ENCODE results near the gene RFX5.

The RFX5 gene

DNA sequence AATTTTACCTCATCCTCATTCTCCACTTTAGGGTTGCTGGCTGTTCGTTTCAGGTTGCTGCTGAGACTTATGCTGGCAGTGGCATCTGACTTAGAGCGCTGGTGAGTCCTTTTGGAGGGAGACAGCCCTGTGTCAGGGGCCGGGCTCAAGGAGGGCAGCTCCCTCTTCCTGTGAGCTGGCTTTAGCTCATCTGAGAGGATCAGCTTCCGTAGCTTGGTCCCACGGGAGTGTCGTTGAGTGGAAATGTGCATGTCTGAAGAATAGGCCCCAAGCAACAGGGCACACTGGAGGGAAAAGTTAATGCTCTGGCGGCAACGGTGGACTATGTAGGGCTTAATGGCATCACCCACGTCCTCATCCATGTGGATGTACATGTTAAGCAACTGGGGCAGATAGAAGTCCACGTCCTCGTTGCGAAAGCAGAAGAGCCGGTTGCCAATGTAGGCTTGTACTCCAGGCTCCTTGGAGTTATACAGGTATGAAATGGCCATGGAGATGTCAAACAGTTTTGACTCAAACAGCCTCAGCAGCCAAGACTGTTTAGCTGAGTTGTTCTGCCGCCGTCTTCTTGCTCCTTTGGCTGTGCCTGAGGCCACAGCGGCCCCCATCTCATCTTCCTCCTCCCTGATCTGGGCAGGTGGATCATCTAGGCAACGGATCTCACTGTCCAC lies 31.4 kb downstream of the RFX5 start:
- DNase-seq: no peak

DNA sequence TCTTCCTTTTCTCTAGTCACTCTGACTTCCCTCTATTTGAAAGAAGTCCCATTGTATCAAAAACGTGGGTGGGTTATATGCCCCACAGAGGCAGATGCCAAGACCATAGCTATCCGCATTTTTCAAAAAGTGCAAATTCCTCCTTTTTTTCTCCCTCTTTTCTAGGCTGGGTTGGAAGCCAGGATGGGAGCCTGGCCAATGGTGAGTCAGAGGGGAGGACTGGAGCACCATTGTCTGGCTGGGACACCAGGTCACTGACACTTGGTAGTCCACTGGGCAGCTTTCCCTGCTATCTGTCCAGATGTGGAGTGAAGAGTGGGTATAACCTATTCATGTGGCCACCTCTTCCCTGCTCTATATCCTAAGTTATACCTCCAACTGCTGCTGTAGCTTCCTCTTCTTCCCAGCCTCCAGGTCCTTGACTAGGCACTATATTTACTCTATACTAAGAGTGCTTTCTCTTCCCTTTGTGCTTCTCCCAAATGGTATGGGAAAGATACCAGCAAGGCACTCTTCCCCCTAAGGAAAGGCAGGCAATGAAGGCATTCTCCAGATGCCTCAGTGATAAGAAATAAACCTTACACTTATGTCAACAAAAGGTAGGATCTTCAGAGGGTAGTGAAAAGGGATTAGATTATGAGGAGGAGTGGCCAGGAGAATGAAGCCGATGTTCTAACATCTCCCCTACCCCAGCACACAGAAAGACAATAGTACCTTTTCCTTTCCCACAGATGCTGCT lies 32.7 kb downstream of the RFX5 start:
- no peak for DNase-seq

DNA sequence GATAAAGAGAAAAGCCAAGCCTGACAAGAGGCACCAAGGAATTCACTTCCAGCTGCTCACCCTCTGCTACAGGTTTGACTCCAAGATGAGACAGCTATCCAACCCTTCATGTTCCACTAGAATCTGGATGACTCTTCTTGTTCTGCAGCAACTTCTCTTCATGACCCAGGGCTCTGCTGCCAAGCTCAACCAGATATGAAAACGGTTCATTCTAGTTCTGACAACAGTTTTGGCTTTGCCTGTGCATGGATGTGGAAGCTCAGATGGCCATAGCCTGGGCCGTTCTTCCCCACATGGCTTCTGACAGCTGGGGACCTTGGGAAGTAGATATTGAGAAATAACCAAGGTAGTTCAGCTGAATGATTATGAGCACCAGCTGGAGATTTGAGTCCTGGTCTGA lies 33.6 kb downstream of the RFX5 start:
- DNase-seq: no peak

DNA sequence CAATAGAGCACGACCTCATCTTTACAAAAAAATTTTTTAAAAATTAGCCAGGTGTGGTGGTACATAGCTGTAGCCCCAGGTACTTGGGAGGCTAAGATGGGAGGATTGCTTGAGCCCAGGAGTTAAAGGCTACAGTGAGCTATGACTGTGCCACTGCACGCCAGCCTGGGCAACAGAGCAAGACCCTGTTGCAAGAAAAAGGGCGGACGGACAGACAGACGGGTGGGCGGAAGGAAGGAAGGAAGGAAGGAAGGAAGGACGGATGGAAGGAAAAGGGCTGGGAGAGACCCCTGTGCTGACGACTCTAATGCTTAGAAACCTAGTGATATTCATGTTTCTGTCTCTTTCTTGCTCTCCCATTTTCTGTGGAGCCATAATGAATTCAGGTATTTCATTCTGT lies 34.2 kb downstream of the RFX5 start:
- DNase-seq: no peak

DNA sequence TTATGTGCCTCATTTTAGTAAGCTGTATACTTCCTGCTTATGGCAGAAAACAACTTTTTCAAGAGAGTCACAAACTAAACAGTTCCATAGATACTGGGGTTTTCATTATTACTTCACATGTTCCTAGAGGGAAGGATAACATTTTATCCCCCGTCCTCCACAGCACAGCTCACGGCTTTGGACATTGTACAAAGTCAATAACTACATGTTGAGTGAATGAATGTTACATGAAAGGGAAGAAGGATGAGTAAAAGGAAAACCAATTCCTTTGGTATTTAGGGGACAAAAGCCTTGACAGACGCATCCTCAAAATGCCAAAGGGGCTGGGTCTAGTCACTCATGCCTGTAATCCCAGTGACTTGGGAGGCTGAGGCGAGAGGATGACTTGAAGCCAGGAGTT lies 34.6 kb downstream of the RFX5 start:
- DNase-seq: no peak

DNA sequence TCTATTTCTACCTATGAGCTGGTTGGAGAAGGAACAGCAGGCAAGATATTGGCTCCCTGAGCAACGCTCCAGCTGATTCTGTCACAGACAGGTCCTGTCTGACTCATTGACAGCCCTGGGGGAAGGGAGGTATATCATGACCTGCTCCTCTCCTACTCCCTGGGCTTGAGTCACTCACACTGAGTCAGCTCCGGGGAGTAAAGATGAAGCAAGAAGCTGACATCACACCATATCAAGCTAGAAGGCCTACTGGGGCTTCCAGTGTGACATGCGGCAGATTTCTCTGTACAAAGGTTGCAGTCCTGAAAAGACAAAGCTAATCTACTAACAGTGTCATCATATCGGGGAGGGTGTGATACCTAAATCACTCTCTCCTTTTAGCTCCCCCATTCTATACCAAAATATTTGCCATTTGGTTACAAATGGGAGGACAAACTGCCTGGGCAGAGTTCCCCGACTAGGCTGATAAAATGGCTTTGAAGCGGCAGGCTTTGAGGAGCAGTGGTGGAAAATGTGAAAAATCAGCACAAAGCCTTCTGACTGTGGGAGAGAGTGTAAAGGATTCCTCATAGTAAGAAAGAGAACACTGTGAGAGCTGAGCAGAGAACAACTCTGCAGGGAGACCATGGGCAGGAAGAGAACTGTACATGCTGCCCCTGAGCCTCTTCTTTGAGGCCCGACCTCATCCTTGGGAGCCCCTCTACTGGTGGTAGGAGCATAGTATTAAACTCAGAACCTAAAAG lies 35.3 kb downstream of the RFX5 start:
- peak; percentile 69 to 77 for DNase-seq

DNA sequence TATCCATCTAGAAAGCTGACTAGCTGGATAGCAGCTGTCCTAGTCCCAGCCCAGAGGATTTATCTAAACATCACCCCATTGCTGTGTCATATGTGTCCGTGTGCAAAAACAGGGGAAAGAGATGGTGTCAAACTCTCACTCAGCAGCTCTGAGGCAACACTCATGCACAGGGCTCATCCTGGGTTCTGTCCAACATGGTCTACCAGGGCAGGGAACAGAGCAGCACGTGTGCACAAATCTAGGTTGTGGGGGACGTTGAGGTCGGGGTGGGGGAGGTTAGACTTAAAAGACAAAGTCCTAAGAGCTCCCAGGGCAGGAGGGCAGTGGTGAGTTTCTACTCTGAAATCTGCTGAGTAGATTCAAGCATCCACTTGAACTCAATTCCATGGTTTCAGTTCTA lies 36.0 kb downstream of the RFX5 start:
- DNase-seq: no peak

DNA sequence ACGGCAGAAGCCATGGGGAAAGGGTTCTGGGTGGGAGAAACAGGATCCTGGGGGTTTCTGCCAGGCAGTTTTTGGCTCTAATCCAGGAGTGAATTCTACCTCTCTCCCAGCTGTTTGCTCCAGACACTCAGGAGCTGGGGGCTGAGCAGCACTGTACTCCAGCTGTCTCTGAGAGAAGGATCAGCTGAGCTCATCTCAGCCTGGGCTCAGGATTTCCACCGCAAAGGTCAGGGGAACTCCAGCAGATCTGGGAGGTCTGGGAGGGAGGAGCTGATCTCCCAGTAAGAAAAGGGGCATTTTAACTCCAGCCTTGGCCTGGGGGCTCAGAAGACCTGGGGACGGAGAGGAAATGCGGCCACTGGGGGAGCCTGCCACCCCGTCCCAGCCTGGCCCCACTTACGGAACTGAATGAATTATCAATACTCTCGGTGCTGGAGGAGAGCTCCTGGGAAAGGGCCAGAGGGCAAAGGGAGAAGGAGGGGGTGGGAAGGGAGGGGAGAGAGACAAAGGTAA lies 37.2 kb downstream of the RFX5 start:
- no peak for DNase-seq

DNA sequence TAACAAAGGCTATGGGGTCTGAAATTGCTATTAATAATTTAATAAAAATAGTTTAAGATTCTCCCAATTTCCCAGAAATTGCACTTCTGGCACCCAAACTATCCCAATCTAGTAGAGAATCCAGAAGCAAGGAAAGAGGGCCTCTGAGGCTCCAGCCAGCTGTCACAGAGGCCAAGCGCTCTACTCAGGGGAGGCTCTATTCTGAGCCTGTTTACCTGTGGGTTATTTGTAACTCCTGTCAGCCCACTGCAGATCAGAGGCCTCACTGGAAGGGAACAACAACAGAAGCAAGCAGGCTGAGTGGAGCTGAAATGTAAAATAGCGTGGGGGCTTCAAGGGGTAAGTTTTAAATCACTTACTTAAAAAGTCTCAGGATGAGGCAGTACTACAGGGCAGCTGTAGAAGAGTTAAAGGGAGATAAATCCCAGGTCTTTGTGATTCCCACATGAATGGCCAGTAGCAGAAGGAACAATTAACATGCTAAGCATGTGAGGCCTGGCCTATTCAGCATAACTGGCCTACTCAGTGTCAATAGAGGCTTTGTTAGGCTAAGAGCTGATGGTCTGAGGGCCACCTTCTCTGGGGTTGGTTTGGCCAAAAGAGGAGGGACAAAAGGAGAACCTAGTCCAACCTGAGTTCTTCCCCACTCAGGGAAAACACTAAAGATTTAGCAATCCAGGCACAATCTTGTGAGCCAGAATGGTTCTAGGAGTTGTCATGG lies 52.1 kb downstream of the RFX5 start:
- DNase-seq: no peak

DNA sequence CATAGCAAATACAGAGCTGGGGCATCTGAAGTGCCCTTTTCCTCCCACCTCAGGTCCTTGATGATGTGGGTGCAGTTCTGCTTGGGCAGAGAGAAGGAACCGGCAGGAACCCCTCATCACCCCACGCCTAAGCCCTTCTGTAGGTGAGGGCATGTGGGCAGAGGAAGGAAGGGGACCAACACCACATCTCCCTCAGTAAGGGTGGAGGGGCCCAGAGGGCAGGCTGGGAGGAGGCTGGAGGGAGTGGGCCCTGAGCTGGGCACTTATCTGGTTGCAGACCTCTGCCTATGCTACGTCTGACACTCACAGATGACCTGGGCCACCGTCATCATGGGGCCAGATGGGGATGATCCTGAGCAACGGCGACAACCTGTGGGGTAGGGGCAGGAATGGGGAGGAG lies 54.0 kb downstream of the RFX5 start:
- DNase-seq: no peak

DNA sequence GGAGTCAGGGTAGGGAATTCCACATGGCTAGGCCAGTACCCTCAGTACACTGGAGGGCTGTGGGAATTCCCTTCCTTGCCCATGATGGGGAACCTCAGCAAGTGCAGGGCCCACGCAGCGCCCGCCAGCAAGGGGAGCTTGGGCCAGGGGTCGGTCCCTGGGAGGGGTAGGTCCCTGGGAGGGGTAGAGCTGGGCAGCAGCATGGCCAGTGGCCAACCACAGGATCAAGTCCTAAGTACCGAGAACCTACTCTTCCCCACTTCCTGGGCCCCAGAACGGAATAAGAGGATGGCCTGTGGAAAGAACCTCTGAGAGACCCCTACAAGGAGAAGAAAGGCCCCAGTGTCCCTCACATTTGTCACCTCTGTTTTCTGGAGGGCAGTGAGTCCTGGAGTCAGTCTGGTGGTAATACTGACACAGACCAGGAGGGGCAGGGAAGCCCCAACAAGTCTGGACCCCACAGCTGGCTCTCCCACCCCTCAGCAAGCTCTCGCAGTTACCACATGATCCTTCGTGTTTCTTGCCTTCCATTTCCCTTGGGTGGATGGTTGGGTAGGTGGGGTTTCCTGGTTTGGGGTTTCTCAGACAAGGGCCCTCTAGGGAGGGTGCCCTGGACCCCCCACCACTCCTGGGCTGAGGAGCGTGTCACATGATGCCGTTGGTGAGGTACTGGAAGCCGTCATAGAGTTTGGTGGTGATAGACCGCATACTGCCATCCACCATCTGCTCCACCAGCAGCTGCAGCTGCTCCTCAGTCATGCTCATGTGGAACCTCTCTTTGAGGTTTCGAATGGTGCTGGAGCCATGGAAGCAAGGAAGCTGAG lies 54.6 kb downstream of the RFX5 start:
- DNase-seq: no peak

DNA sequence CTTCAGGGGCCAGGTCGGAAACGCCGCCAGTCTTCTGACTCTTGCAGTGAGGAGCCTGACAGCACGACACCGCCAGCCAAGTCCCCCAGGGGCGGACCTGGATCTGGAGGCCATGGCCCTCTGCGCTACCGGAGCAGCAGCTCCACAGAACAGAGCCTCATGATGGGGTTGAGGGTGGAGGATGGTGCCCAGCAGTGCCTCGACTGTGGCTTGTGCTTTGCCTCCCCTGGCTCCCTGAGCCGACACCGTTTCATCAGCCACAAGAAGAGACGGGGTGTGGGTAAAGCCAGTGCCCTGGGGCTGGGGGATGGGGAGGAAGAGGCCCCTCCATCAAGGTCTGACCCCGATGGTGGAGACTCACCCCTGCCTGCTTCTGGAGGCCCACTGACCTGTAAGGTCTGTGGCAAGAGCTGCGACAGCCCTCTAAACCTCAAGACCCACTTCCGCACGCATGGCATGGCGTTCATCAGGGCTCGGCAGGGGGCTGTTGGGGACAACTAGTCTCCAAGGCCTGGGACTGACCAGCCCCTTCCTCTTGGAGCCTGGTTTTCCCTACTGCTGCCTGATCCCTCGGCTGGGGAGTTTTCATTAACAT lies 56.2 kb downstream of the RFX5 start:
- DNase-seq: no peak

Measured in Kasumi-1 (cell line).